PFSK-1 (cell line): ENCODE measurements around the gene CSGALNACT2.

Experiments
- POLR2AphosphoS5 ChIP-seq: IDR thresholded peaks from 2 replicates; pipeline ENCODE4 v1.6.1; 2012; ENCODE audit warnings: low read depth, mild to moderate bottlenecking, control low read depth, low read length, moderate library complexity
- TAF1 ChIP-seq: IDR thresholded peaks from 2 replicates; pipeline ENCODE4 v1.6.1; 2012; ENCODE audit warnings: low read length, control low read depth, borderline replicate concordance; ENCODE audit not compliant: insufficient read depth
- TF ChIP-seq, protein P1 (sequence below), 2 experiments: IDR thresholded peaks; 2 replicates each; pipeline versions ENCODE4 v1.6.1 to v1.8.0; 2011 to 2012; ENCODE audit warnings: low read depth in 2 of 2, low read length in 2 of 2, control low read depth in 1 of 2, inconsistent platforms in 1 of 2, mild to moderate bottlenecking in 1 of 2, moderate library complexity in 1 of 2; ENCODE audit not compliant: insufficient read depth in 1 of 2

DNA sequence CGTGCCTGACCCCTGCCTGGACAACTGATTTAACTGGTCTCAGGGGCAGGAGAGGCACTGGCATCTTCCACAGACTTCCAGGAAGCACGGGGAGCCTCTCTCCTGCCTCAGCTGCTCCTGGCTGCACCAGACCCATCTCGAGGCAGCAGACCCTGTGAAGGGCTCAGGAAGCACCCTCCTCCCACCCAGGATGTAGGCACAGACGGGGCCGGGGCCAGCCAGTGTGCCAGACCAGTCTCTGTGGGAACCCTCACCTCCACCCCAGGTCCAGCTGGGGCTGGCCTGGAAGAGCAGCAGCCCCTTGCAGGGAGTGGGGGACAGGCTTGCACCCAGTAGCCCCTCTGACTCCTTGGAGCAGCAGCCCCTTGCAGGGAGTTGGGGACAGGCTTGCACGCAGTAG, 72.3 kb downstream of the CSGALNACT2 start:
- TF ChIP-seq POLR2AphosphoS5 (no peak), TAF1 (no peak)
- TF ChIP-seq, protein P1, sequence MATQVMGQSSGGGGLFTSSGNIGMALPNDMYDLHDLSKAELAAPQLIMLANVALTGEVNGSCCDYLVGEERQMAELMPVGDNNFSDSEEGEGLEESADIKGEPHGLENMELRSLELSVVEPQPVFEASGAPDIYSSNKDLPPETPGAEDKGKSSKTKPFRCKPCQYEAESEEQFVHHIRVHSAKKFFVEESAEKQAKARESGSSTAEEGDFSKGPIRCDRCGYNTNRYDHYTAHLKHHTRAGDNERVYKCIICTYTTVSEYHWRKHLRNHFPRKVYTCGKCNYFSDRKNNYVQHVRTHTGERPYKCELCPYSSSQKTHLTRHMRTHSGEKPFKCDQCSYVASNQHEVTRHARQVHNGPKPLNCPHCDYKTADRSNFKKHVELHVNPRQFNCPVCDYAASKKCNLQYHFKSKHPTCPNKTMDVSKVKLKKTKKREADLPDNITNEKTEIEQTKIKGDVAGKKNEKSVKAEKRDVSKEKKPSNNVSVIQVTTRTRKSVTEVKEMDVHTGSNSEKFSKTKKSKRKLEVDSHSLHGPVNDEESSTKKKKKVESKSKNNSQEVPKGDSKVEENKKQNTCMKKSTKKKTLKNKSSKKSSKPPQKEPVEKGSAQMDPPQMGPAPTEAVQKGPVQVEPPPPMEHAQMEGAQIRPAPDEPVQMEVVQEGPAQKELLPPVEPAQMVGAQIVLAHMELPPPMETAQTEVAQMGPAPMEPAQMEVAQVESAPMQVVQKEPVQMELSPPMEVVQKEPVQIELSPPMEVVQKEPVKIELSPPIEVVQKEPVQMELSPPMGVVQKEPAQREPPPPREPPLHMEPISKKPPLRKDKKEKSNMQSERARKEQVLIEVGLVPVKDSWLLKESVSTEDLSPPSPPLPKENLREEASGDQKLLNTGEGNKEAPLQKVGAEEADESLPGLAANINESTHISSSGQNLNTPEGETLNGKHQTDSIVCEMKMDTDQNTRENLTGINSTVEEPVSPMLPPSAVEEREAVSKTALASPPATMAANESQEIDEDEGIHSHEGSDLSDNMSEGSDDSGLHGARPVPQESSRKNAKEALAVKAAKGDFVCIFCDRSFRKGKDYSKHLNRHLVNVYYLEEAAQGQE (IDR thresholded peaks at IDR 0.05; ENCODE audit: insufficient read depth in 1 of 2, low read depth in 2 of 2, low read length in 2 of 2): no peak
